Measurements from ENCODE around the gene CCR6. TPM values are rescaled to one million over a fixed set of nuclear protein-coding genes. Genes with fewer than 3 reads are reported as not detected.

CCR6 gene
- total and polyA plus RNA-seq, 2 of the 8 experiments (the other 6 are each of a cell fraction or from before 2014, with no cell fraction given) = 0.06 TPM; not detected in 1

DNA sequence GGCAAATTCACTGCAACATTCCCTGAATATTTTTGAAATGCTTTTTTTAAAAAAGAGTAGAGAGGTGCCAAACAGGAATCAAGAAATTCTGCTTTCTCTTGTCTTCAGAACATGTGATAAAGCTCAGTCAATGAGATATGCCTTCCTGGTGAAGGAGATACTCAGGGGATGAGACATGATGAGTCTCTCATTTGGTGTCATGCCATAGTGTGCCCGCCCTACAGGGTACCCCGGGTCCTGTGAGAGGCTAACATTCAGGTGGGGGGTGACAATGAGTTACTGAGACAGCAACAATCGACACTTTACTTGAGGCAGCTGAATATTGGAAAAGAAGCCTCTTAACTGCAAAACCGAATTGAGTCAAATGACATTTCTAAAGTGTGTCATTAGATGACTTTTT, 6.7 kb downstream of the CCR6 start (continued):
- TF ChIP-seq, protein P1, sequence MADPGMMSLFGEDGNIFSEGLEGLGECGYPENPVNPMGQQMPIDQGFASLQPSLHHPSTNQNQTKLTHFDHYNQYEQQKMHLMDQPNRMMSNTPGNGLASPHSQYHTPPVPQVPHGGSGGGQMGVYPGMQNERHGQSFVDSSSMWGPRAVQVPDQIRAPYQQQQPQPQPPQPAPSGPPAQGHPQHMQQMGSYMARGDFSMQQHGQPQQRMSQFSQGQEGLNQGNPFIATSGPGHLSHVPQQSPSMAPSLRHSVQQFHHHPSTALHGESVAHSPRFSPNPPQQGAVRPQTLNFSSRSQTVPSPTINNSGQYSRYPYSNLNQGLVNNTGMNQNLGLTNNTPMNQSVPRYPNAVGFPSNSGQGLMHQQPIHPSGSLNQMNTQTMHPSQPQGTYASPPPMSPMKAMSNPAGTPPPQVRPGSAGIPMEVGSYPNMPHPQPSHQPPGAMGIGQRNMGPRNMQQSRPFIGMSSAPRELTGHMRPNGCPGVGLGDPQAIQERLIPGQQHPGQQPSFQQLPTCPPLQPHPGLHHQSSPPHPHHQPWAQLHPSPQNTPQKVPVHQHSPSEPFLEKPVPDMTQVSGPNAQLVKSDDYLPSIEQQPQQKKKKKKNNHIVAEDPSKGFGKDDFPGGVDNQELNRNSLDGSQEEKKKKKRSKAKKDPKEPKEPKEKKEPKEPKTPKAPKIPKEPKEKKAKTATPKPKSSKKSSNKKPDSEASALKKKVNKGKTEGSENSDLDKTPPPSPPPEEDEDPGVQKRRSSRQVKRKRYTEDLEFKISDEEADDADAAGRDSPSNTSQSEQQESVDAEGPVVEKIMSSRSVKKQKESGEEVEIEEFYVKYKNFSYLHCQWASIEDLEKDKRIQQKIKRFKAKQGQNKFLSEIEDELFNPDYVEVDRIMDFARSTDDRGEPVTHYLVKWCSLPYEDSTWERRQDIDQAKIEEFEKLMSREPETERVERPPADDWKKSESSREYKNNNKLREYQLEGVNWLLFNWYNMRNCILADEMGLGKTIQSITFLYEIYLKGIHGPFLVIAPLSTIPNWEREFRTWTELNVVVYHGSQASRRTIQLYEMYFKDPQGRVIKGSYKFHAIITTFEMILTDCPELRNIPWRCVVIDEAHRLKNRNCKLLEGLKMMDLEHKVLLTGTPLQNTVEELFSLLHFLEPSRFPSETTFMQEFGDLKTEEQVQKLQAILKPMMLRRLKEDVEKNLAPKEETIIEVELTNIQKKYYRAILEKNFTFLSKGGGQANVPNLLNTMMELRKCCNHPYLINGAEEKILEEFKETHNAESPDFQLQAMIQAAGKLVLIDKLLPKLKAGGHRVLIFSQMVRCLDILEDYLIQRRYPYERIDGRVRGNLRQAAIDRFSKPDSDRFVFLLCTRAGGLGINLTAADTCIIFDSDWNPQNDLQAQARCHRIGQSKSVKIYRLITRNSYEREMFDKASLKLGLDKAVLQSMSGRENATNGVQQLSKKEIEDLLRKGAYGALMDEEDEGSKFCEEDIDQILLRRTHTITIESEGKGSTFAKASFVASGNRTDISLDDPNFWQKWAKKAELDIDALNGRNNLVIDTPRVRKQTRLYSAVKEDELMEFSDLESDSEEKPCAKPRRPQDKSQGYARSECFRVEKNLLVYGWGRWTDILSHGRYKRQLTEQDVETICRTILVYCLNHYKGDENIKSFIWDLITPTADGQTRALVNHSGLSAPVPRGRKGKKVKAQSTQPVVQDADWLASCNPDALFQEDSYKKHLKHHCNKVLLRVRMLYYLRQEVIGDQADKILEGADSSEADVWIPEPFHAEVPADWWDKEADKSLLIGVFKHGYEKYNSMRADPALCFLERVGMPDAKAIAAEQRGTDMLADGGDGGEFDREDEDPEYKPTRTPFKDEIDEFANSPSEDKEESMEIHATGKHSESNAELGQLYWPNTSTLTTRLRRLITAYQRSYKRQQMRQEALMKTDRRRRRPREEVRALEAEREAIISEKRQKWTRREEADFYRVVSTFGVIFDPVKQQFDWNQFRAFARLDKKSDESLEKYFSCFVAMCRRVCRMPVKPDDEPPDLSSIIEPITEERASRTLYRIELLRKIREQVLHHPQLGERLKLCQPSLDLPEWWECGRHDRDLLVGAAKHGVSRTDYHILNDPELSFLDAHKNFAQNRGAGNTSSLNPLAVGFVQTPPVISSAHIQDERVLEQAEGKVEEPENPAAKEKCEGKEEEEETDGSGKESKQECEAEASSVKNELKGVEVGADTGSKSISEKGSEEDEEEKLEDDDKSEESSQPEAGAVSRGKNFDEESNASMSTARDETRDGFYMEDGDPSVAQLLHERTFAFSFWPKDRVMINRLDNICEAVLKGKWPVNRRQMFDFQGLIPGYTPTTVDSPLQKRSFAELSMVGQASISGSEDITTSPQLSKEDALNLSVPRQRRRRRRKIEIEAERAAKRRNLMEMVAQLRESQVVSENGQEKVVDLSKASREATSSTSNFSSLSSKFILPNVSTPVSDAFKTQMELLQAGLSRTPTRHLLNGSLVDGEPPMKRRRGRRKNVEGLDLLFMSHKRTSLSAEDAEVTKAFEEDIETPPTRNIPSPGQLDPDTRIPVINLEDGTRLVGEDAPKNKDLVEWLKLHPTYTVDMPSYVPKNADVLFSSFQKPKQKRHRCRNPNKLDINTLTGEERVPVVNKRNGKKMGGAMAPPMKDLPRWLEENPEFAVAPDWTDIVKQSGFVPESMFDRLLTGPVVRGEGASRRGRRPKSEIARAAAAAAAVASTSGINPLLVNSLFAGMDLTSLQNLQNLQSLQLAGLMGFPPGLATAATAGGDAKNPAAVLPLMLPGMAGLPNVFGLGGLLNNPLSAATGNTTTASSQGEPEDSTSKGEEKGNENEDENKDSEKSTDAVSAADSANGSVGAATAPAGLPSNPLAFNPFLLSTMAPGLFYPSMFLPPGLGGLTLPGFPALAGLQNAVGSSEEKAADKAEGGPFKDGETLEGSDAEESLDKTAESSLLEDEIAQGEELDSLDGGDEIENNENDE (IDR thresholded peaks at IDR 0.05; ENCODE audit: insufficient replicate concordance, low read length) = no peak
- TF ChIP-seq, protein P2, sequence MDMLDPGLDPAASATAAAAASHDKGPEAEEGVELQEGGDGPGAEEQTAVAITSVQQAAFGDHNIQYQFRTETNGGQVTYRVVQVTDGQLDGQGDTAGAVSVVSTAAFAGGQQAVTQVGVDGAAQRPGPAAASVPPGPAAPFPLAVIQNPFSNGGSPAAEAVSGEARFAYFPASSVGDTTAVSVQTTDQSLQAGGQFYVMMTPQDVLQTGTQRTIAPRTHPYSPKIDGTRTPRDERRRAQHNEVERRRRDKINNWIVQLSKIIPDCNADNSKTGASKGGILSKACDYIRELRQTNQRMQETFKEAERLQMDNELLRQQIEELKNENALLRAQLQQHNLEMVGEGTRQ (IDR thresholded peaks at IDR 0.05; ENCODE audit: low read length) = no peak
- TF ChIP-seq BCL11A (IDR thresholded peaks at IDR 0.05; ENCODE audit: low read depth in 2 of 2, low read length in 2 of 2) (no peak), PHF8 (conservative IDR thresholded peaks at IDR 0.05; ENCODE audit: low read depth, low read length) (no peak), SRF (IDR thresholded peaks at IDR 0.05; ENCODE audit: low read depth, low read length) (no peak), ATF3 (IDR thresholded peaks at IDR 0.05; ENCODE audit: insufficient read depth, low read depth, low read length) (no peak), RNF2 (IDR thresholded peaks at IDR 0.05; ENCODE audit: borderline replicate concordance, low read depth, low read length, missing control alignments, poor library complexity, severe bottlenecking) (no peak)

Data from H1 (cell line).